ENCODE results near the gene ZNF197. TPM values are rescaled to one million over a fixed set of nuclear protein-coding genes. Genes with fewer than 3 reads are reported as not detected.

ZNF197 gene
- total RNA-seq, 1 experiment from 2014 or later = 7.0 TPM

- Histone ChIP-seq H3K9me3 (ENCODE audit: control insufficient read depth, insufficient read depth, low read depth, low read length) (peaks cover 4% of the 10 kb centered on the region; the same call in 1 of the 2 replicates), H3K27ac (ENCODE audit: low read length) (no peak overlapping the region), H3K4me1 (ENCODE audit: control insufficient read depth, insufficient read depth, low read length) (no peaks in the 10 kb centered on the region), H3K4me3 (ENCODE audit: low read depth in 2 of 2, low read length in 2 of 2) (no peak overlapping the region), H3K27me3 (ENCODE audit: control insufficient read depth, insufficient read depth, low read length) (no peaks in the 10 kb centered on the region), H3K36me3 (ENCODE audit: control insufficient read depth, insufficient read depth, low read length) (no peaks in the 10 kb centered on the region)
- no peak for ATAC-seq
- TF ChIP-seq REST (IDR thresholded peaks at IDR 0.05; ENCODE audit: insufficient read depth in 1 of 2, low read depth in 2 of 2, low read length in 1 of 2) (no peak), TCF7L2 (IDR thresholded peaks at IDR 0.05; ENCODE audit: low read depth, low read length) (no peak), SIN3A (IDR thresholded peaks at IDR 0.05; ENCODE audit: borderline replicate concordance, insufficient read depth, low read depth, low read length) (no peak), POLR2AphosphoS5 (IDR thresholded peaks at IDR 0.05; ENCODE audit: low read depth, low read length) (no peak), CTCF (IDR thresholded peaks at IDR 0.05) (no peak)
- POLR2A ChIA-PET = no interaction called here
- no peak for DNase-seq (ENCODE audit: low read depth, low spot score)
- in situ Hi-C loops (cut with HindIII; ENCODE audit: low pct_unique_long_range_greater_than_20kb, low sequenced_read_pairs) (no loop called here), intact Hi-C loops (cut with micrococcal nuclease; ENCODE audit: unreplicated experiment) (no loop called here)
- no TSS peak for BruUV-seq (replicated peaks)
- CTCF ChIA-PET = no interaction called here
These were observed 57.5 kb downstream of the ZNF197 start for GRCh38 chr3:44682182-44682896.

DNA sequence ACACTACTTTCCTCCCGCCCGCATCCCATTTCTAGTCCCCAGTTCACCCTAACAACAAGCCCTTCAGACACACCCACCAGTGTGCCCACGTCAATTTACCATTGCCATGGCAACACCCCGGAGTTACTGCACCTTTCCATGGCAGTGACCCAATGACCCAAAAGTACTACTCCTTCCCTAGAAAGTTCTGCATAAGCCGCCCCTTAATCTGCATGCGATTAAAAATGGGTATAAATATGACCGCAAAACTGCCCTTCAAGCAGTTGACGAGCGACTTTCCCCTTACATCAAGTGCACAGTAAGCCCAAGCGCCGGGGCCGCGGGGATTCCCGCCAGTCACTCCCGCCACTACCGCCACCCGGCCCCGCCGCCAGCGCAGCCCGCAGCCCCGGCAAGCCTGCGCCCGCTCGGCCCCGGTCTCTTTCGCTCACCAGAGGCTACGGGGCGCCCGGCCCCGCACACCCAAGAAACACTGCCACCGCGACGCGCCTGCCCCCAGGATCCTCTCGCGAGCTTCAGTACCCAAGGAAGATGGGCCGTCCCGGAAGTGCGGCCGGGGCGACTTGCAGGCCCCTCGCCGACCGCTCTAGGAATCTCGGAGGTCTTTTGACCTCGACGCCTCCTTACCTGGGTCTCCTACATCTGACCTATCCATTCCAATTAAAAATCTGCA lies 60.4 kb downstream of the ZNF197 start:
- TF ChIP-seq REST (IDR thresholded peaks at IDR 0.05; ENCODE audit: insufficient read depth in 1 of 2, low read depth in 2 of 2, low read length in 1 of 2) (no peak), TCF7L2 (IDR thresholded peaks at IDR 0.05; ENCODE audit: low read depth, low read length) (no peak)
- Histone ChIP-seq H3K9me3 (ENCODE audit: control insufficient read depth, insufficient read depth, low read depth, low read length) (peaks cover 4% of the 10 kb centered on the region; the same call in 1 of the 2 replicates), H3K4me1 (ENCODE audit: control insufficient read depth, insufficient read depth, low read length) (no peaks in the 10 kb centered on the region), H3K4me3 (ENCODE audit: low read depth in 2 of 2, low read length in 2 of 2) (peak overlapping the region in 1 of 2 experiments; percentile 33; a peak in 1 of 4 replicates), H3K36me3 (ENCODE audit: control insufficient read depth, insufficient read depth, low read length) (no peaks in the 10 kb centered on the region), H3K27me3 (ENCODE audit: control insufficient read depth, insufficient read depth, low read length) (no peaks in the 10 kb centered on the region), H3K27ac (ENCODE audit: low read length) (no peak overlapping the region)
- ATAC-seq (no peak), DNase-seq (ENCODE audit: low read depth, low spot score) (no peak)
- CTCF ChIA-PET = no interaction called here
- intact Hi-C loops (cut with micrococcal nuclease; ENCODE audit: unreplicated experiment) (no loop called here), in situ Hi-C loops (cut with HindIII; ENCODE audit: low pct_unique_long_range_greater_than_20kb, low sequenced_read_pairs) (no loop called here)
- no TSS peak for BruUV-seq (replicated peaks)
- POLR2A ChIA-PET = no interaction called here
